Activated T-cell treated with anti-CD3 and anti-CD28 coated beads for 1 hour (primary cell): Measurements from ENCODE around the gene AAGAB.

Experiments
- DNase-seq: peaks from one replicate; pipeline ENCODE4 v3.0.0-alpha.2; 2020; ENCODE audit warnings: low read depth

AAGAB gene

GRCh38 chr15:67187351-67187854, 67.1 kb downstream of the AAGAB start:
- no peak for DNase-seq

- no peak for DNase-seq
Observed at GRCh38 chr15:67186688-67187087, 67.8 kb downstream of the AAGAB start.

- no peak for DNase-seq
Observed at GRCh38 chr15:67186226-67186649, 68.2 kb downstream of the AAGAB start.

GRCh38 chr15:67185621-67186225, 68.7 kb downstream of the AAGAB start:
- no peak for DNase-seq

- no peak for DNase-seq
Observed at GRCh38 chr15:67185051-67185450, 69.4 kb downstream of the AAGAB start.

- DNase-seq, result no peak
Observed at GRCh38 chr15:67184208-67184925, 70.1 kb downstream of the AAGAB start.

GRCh38 chr15:67183443-67184169, 70.9 kb downstream of the AAGAB start:
- DNase-seq, result no peak

GRCh38 chr15:67181221-67181639, 73.2 kb downstream of the AAGAB start:
- no peak for DNase-seq

GRCh38 chr15:67180514-67181191, 73.8 kb downstream of the AAGAB start:
- no peak for DNase-seq

GRCh38 chr15:67180035-67180434, 74.4 kb downstream of the AAGAB start:
- no peak for DNase-seq

- DNase-seq, result no peak
Observed at GRCh38 chr15:67179411-67179995, 75.0 kb downstream of the AAGAB start.

GRCh38 chr15:67178569-67179210, 75.8 kb downstream of the AAGAB start:
- no peak for DNase-seq

GRCh38 chr15:67177752-67178151, 76.7 kb downstream of the AAGAB start:
- no peak for DNase-seq

- no peak for DNase-seq
Observed at GRCh38 chr15:67176195-67176971, 78.1 kb downstream of the AAGAB start.

- no peak for DNase-seq
Observed at GRCh38 chr15:67175643-67176071, 78.8 kb downstream of the AAGAB start.

- no peak for DNase-seq
Observed at GRCh38 chr15:67174864-67175573, 79.4 kb downstream of the AAGAB start.

- DNase-seq, result no peak
Observed at GRCh38 chr15:67174446-67174845, 80.0 kb downstream of the AAGAB start.

- no peak for DNase-seq
Observed at GRCh38 chr15:67173786-67174185, 80.7 kb downstream of the AAGAB start.

- DNase-seq, result no peak
Observed at GRCh38 chr15:67173005-67173404, 81.5 kb downstream of the AAGAB start.

- DNase-seq, result no peak
Observed at GRCh38 chr15:67172172-67172571, 82.3 kb downstream of the AAGAB start.
